OCI-LY3 (cell line): Measurements from ENCODE around the gene DUSP10.

ENCODE experiments used
- CTCF ChIP-seq: fragments of 200-600, 300-600 bp; sonication (generic); IDR thresholded peaks from 2 replicates; pipeline ENCODE4 v1.5.1; 2014; ENCODE audit warnings: antibody characterized with exemption, low read length, low read depth
- EZH2phosphoT487 ChIP-seq: fragments of 200-600 bp; shearing (Covaris generic); IDR thresholded peaks from 2 replicates; pipeline ENCODE4 v1.6.1; 2018; ENCODE audit warnings: antibody characterized with exemption, mixed run types, low read depth

GRCh38 chr1:221740369-221740992 is 1.4 kb downstream of the DUSP10 start:
- TF ChIP-seq CTCF, result no peak
- TF ChIP-seq EZH2phosphoT487, result no peak
